Measurements from ENCODE around the gene ZMYM3. TPM values are rescaled to one million over a fixed set of nuclear protein-coding genes. Genes with fewer than 3 reads are reported as not detected.
"Not testable (repeated sequence)": the region's sequence is repeated elsewhere in the genome, so short reads cannot be mapped to it uniquely, and the experiment has no call there.

ZMYM3 gene
- 72.8 TPM for polyA plus RNA-seq (ENCODE audit: insufficient read length)
- long read RNA-seq, donor 1, partial matches to known transcripts: 5 of 6 reads
- long read RNA-seq, donor 1, other reads (novel, unspliced or antisense): 0 of 6 reads
- long read RNA-seq, donor 2, full-length matches to known transcripts: 3 of 9 reads
- long read RNA-seq, donor 2, partial matches to known transcripts: 6 of 9 reads
- long read RNA-seq, donor 2, other reads (novel, unspliced or antisense): 0 of 9 reads
- long read RNA-seq, donor 3, full-length matches to known transcripts: 1 of 187 reads
- long read RNA-seq, donor 3, partial matches to known transcripts: 119 of 187 reads
- long read RNA-seq, donor 3, other reads (novel, unspliced or antisense): 67 of 187 reads
- long read RNA-seq, donor 4: 0 reads
- long read RNA-seq, donor 5, full-length matches to known transcripts: 2 of 1,294 reads
- long read RNA-seq, donor 5, partial matches to known transcripts: 1,188 of 1,294 reads
- long read RNA-seq, donor 5, other reads (novel, unspliced or antisense): 104 of 1,294 reads
- long read RNA-seq, donor 6, partial matches to known transcripts: 28 of 28 reads
- long read RNA-seq, donor 6, other reads (novel, unspliced or antisense): 0 of 28 reads
- long read RNA-seq, donor 7, full-length matches to known transcripts: 4 of 4 reads
- long read RNA-seq, donor 7, partial matches to known transcripts: 0 of 4 reads
- long read RNA-seq, donor 7, other reads (novel, unspliced or antisense): 0 of 4 reads
- long read RNA-seq, donor 8, partial matches to known transcripts: 13 of 13 reads
- long read RNA-seq, donor 8, other reads (novel, unspliced or antisense): 0 of 13 reads

- peak; percentile 82 for DNase-seq
Measured at GRCh38 chrX:71254092-71254963, at the start of gene ZMYM3. Gene ZMYM3 (minus strand): TSS chrX:71254140. CDS start chrX:71253255, 885 bp downstream.

- DNase-seq: no peak
Measured at GRCh38 chrX:71302461-71303213, 48.7 kb upstream of the ZMYM3 start.

GRCh38 chrX:71301195-71301924 is 47.4 kb upstream of the ZMYM3 start, which contains the start of gene ITGB1BP2:
Gene ITGB1BP2 (plus strand): TSS chrX:71301750. CDS start chrX:71301807, 57 bp downstream.
- DNase-seq: no peak

GRCh38 chrX:71300495-71300894 is 46.6 kb upstream of the ZMYM3 start:
- DNase-seq: not testable (repeated sequence)

GRCh38 chrX:71300064-71300463 is 46.1 kb upstream of the ZMYM3 start:
- DNase-seq: not testable (repeated sequence)

- DNase-seq: no peak
Measured at GRCh38 chrX:71298119-71298518, 44.2 kb upstream of the ZMYM3 start.

- no peak for DNase-seq
Measured at GRCh38 chrX:71296806-71297205, 42.9 kb upstream of the ZMYM3 start.

GRCh38 chrX:71292669-71293365 is 38.9 kb upstream of the ZMYM3 start:
- DNase-seq: no peak

GRCh38 chrX:71291381-71291780 is 37.4 kb upstream of the ZMYM3 start:
- DNase-seq: no peak

GRCh38 chrX:71285929-71286328 is 32.0 kb upstream of the ZMYM3 start:
- DNase-seq: no peak

- DNase-seq: peak; percentile 98
Measured at GRCh38 chrX:71283403-71284143, 29.6 kb upstream of the ZMYM3 start, which contains the start of gene NONO. Gene NONO (plus strand): TSS chrX:71283635. CDS start chrX:71290638, 7,003 bp downstream.

- DNase-seq: no peak
Measured at GRCh38 chrX:71282514-71283402, 28.8 kb upstream of the ZMYM3 start.

- not testable (repeated sequence) for DNase-seq
Measured at GRCh38 chrX:71281300-71281699, 27.4 kb upstream of the ZMYM3 start.

- DNase-seq: not testable (repeated sequence)
Measured at GRCh38 chrX:71272313-71272712, 18.4 kb upstream of the ZMYM3 start.

GRCh38 chrX:71269801-71270395 is 16.0 kb upstream of the ZMYM3 start:
- no peak for DNase-seq

- DNase-seq: not testable (repeated sequence)
Measured at GRCh38 chrX:71268624-71269023, 14.7 kb upstream of the ZMYM3 start.

GRCh38 chrX:71256856-71257255 is 2.9 kb upstream of the ZMYM3 start:
- DNase-seq: no peak
